ENCODE measurements around the gene NEK6. TPM values are rescaled to one million over a fixed set of nuclear protein-coding genes. Genes with fewer than 3 reads are reported as not detected.

Gene NEK6
- total RNA-seq, 1 experiment from 2014 or later, result 21.1 TPM

- Histone ChIP-seq H3F3A (ENCODE audit: low read length, unreplicated experiment) (no peaks in the 10 kb centered on the region), H3K9me2 (replicated peaks; ENCODE audit: low read length) (no peaks in the 10 kb centered on the region), H3K4me1 (ENCODE audit: insufficient read depth, low read length) (peaks cover 49% of the 10 kb centered on the region), H3K4me3 (ENCODE audit: low read length) (no peak overlapping the region), H3K27ac (ENCODE audit: low read length) (peak overlapping the region; percentile 14; the same call in 1 of the 2 replicates), H3K36me3 (ENCODE audit: low read depth, low read length) (peaks cover 5% of the 10 kb centered on the region; the same call in 1 of the 2 replicates), H2AFZ (ENCODE audit: low read length) (no peak overlapping the region), H3K79me2 (ENCODE audit: low read length) (peaks cover 61% of the 10 kb centered on the region), H3K9ac (ENCODE audit: low read length) (no peak overlapping the region), H3K27me3 (ENCODE audit: low read length) (no peaks in the 10 kb centered on the region), H4K20me1 (ENCODE audit: low read length) (no peaks in the 10 kb centered on the region), H3K9me3 (ENCODE audit: low read length) (no peaks in the 10 kb centered on the region), H3K4me2 (ENCODE audit: low read length) (peak overlapping the region; percentile 31; the same call in 1 of the 2 replicates)
- ATAC-seq (peak; percentile 12), DNase-seq (peak; percentile 34)
- intact Hi-C loops (cut with micrococcal nuclease), result no loop called here
- ChIA-PET POLR2A (ENCODE audit: unreplicated experiment) (interaction anchor here (0.5 kb wide), 1 partner anchor 546 kb away, joined by 3 read pairs; no protein-coding TSS in a partner anchor), CTCF (no interaction called here)
- TF ChIP-seq EZH2phosphoT487 (IDR thresholded peaks at IDR 0.05; ENCODE audit: borderline replicate concordance, low read length), result no peak
- no peak for TF ChIP-seq EZH2 (IDR thresholded peaks at IDR 0.05; ENCODE audit: low read length, unreplicated experiment)
- no peak for TF ChIP-seq CTCF (conservative IDR thresholded peaks at IDR 0.05; ENCODE audit: low read depth, low read length)
- BruUV-seq (replicated peaks), result no TSS peak
Observed at GRCh38 chr9:124299515-124300090, 41.9 kb downstream of the NEK6 start.

GRCh38 chr9:124300312-124300711 lies 42.6 kb downstream of the NEK6 start:
- TF ChIP-seq CTCF (conservative IDR thresholded peaks at IDR 0.05; ENCODE audit: low read depth, low read length) (no peak), EZH2phosphoT487 (IDR thresholded peaks at IDR 0.05; ENCODE audit: borderline replicate concordance, low read length) (no peak), EZH2 (IDR thresholded peaks at IDR 0.05; ENCODE audit: low read length, unreplicated experiment) (no peak)
- Histone ChIP-seq H4K20me1 (ENCODE audit: low read length) (no peaks in the 10 kb centered on the region), H3K36me3 (ENCODE audit: low read depth, low read length) (peaks cover 7% of the 10 kb centered on the region; the same call in 1 of the 2 replicates), H3K4me3 (ENCODE audit: low read length) (no peak overlapping the region), H3K9me2 (replicated peaks; ENCODE audit: low read length) (no peaks in the 10 kb centered on the region), H3K9me3 (ENCODE audit: low read length) (no peaks in the 10 kb centered on the region), H3K9ac (ENCODE audit: low read length) (no peak overlapping the region), H3K79me2 (ENCODE audit: low read length) (peaks cover 55% of the 10 kb centered on the region), H3K4me1 (ENCODE audit: insufficient read depth, low read length) (peaks cover 49% of the 10 kb centered on the region), H3F3A (ENCODE audit: low read length, unreplicated experiment) (no peaks in the 10 kb centered on the region), H3K4me2 (ENCODE audit: low read length) (no peak overlapping the region), H2AFZ (ENCODE audit: low read length) (no peak overlapping the region), H3K27me3 (ENCODE audit: low read length) (no peaks in the 10 kb centered on the region), H3K27ac (ENCODE audit: low read length) (peak overlapping the region; percentile 14; the same call in 1 of the 2 replicates)
- ChIA-PET CTCF (no interaction called here), POLR2A (ENCODE audit: unreplicated experiment) (interaction anchor here (0.5 kb wide), 1 partner anchor 545 kb away, joined by 3 read pairs; no protein-coding TSS in a partner anchor)
- intact Hi-C loops (cut with micrococcal nuclease), result no loop called here
- no TSS peak for BruUV-seq (replicated peaks)
- no peak for ATAC-seq
- DNase-seq, result peak; percentile 18

GRCh38 chr9:124302921-124303320 lies 45.2 kb downstream of the NEK6 start:
- Histone ChIP-seq H3K9me3 (ENCODE audit: low read length) (no peaks in the 10 kb centered on the region), H3K4me1 (ENCODE audit: insufficient read depth, low read length) (peaks cover 40% of the 10 kb centered on the region), H3K4me2 (ENCODE audit: low read length) (no peak overlapping the region), H3K36me3 (ENCODE audit: low read depth, low read length) (peaks cover 7% of the 10 kb centered on the region; the same call in 1 of the 2 replicates), H3K79me2 (ENCODE audit: low read length) (peaks cover 32% of the 10 kb centered on the region), H3K9me2 (replicated peaks; ENCODE audit: low read length) (no peaks in the 10 kb centered on the region), H4K20me1 (ENCODE audit: low read length) (no peaks in the 10 kb centered on the region), H3K4me3 (ENCODE audit: low read length) (no peak overlapping the region), H3F3A (ENCODE audit: low read length, unreplicated experiment) (no peaks in the 10 kb centered on the region), H3K27ac (ENCODE audit: low read length) (no peak overlapping the region), H2AFZ (ENCODE audit: low read length) (no peak overlapping the region), H3K9ac (ENCODE audit: low read length) (no peak overlapping the region), H3K27me3 (ENCODE audit: low read length) (no peaks in the 10 kb centered on the region)
- intact Hi-C loops (cut with micrococcal nuclease), result no loop called here
- POLR2A ChIA-PET (ENCODE audit: unreplicated experiment), result no interaction called here
- ATAC-seq, result no peak
- no peak for DNase-seq
- BruUV-seq (replicated peaks), result no TSS peak
- CTCF ChIA-PET, result no interaction called here
- TF ChIP-seq EZH2 (IDR thresholded peaks at IDR 0.05; ENCODE audit: low read length, unreplicated experiment), result no peak
- TF ChIP-seq CTCF (conservative IDR thresholded peaks at IDR 0.05; ENCODE audit: low read depth, low read length), result no peak
- TF ChIP-seq EZH2phosphoT487 (IDR thresholded peaks at IDR 0.05; ENCODE audit: borderline replicate concordance, low read length), result no peak
